K562 (cell line): ENCODE results near the gene HNRNPH3.

Experiments used
- BRF1 ChIP-seq: IDR thresholded peaks from 3 replicates; pipeline ENCODE4 v1.6.1; 2011; ENCODE audit warnings: borderline replicate concordance, mild to moderate bottlenecking; ENCODE audit not compliant: insufficient read length; ENCODE audit errors: extremely low read depth
- GATA2 ChIP-seq: sonication (generic); formaldehyde crosslinking; IDR thresholded peaks from 2 replicates; pipeline ENCODE4 v1.4.0; 2020; ENCODE audit warnings: mild to moderate bottlenecking, missing genetic modification reagents
- SIN3A ChIP-seq, 2 experiments: fragments of 150-350 bp in 1 of 2; IDR thresholded peaks; 2 replicates each; pipeline ENCODE4 v1.6.1; 2011 to 2016; ENCODE audit warnings: borderline replicate concordance in 2 of 2, low read depth in 2 of 2, low read length in 2 of 2, mild to moderate bottlenecking in 2 of 2, moderate library complexity in 2 of 2; ENCODE audit not compliant: control insufficient read depth in 1 of 2
- SIX5 ChIP-seq, 2 experiments: IDR thresholded peaks; 2 replicates each; pipeline ENCODE4 v1.6.1; 2011; ENCODE audit warnings: low read length in 2 of 2, borderline replicate concordance in 1 of 2, low read depth in 1 of 2, mild to moderate bottlenecking in 1 of 2, moderate library complexity in 1 of 2; ENCODE audit not compliant: insufficient read depth in 1 of 2
- SMAD1 ChIP-seq: fragments of 150-350 bp; IDR thresholded peaks from 2 replicates; pipeline ENCODE4 v1.6.1; 2014; ENCODE audit warnings: low read length, low read depth; ENCODE audit not compliant: partially characterized antibody
- SPI1 ChIP-seq: IDR thresholded peaks from 2 replicates; pipeline ENCODE4 v1.6.1; 2011; ENCODE audit warnings: low read depth, low read length, control low read depth, borderline replicate concordance
- ZNF253 ChIP-seq: fragments of 250-450 bp; sonication (Bioruptor Pico); conservative IDR thresholded peaks from 2 replicates; pipeline ENCODE4 v1.6.1; 2021; ENCODE audit warnings: mild to moderate bottlenecking
- ZNF274 ChIP-seq: IDR thresholded peaks from 2 replicates; pipeline ENCODE4 v1.6.1; 2011; ENCODE audit warnings: low read depth, mild to moderate bottlenecking, low read length, moderate library complexity, borderline replicate concordance
- TF ChIP-seq, protein P1 (sequence below): fragments of 250-450 bp; sonication (Bioruptor Pico); IDR thresholded peaks from 2 replicates; pipeline ENCODE4 v1.8.0; 2021; ENCODE audit warnings: borderline replicate concordance, mild to moderate bottlenecking, moderate library complexity; ENCODE audit not compliant: poor library complexity, severe bottlenecking

DNA sequence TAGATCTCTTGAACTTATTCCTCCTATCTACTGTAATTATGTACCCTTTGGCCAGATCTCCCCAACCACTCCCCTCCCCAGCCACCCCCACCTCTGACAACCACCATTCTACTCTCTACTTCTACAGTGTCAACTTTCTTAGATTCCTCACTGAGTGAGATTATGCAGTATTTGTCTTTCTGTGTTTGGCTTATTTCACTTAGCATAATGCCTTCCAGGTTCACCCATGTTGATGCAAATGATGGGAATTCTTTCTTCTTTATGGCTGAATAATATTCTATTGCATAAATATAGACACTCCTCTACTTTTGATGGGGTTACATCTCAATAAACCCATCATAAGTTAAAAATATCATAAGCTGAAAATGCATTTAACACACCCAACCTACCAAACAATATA, 21.3 kb upstream of the HNRNPH3 start:
- TF ChIP-seq ZNF253 (CRISPR knock-in tag) (no peak), SIN3A (IDR thresholded peaks at IDR 0.05; ENCODE audit: borderline replicate concordance in 2 of 2, control insufficient read depth in 1 of 2, low read depth in 2 of 2, low read length in 2 of 2) (no peak), BRF1 (no peak), SMAD1 (no peak), SIX5 (IDR thresholded peaks at IDR 0.05; ENCODE audit: borderline replicate concordance in 1 of 2, insufficient read depth in 1 of 2, low read depth in 1 of 2, low read length in 2 of 2) (no peak), GATA2 (CRISPR knock-in tag) (no peak), SPI1 (no peak), ZNF274 (no peak)
- TF ChIP-seq, protein P1, sequence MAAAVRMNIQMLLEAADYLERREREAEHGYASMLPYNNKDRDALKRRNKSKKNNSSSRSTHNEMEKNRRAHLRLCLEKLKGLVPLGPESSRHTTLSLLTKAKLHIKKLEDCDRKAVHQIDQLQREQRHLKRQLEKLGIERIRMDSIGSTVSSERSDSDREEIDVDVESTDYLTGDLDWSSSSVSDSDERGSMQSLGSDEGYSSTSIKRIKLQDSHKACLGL (CRISPR knock-in tag): no peak
